RWPE2 (cell line): ENCODE results near the gene CCR5.

Source experiments
- ATAC-seq: fragments of 200-7000 bp; cut with Tn5 transposase; 3 replicates; pipeline ENCODE4 v1.9.1; 2021; ENCODE audit warnings: low read depth
- DNase-seq: peaks from one replicate; pipeline ENCODE4 v3.0.0-alpha.2; 2020; ENCODE audit warnings: low spot score
- H3K27ac ChIP-seq: fragments of 450-650 bp; 2 replicates; pipeline ENCODE4 v1.5.1; 2017; ENCODE audit warnings: mild to moderate bottlenecking; ENCODE audit not compliant: poor library complexity, severe bottlenecking
- H3K27me3 ChIP-seq: fragments of 250-450 bp; sonication (Bioruptor Pico); 2 replicates; pipeline ENCODE4 v1.5.1; 2021; ENCODE audit warnings: mild to moderate bottlenecking, moderate library complexity; ENCODE audit not compliant: insufficient read depth, poor library complexity, severe bottlenecking
- H3K36me3 ChIP-seq: fragments of 250-450 bp; sonication (Bioruptor Pico); 2 replicates; pipeline ENCODE4 v1.5.1; 2020; ENCODE audit warnings: low read depth, mild to moderate bottlenecking, moderate library complexity
- H3K4me1 ChIP-seq: fragments of 250-450 bp; sonication (Bioruptor Pico); 2 replicates; pipeline ENCODE4 v1.5.1; 2021; ENCODE audit warnings: mild to moderate bottlenecking, moderate library complexity; ENCODE audit not compliant: insufficient read depth, poor library complexity, severe bottlenecking
- H3K4me3 ChIP-seq: fragments of 250-450 bp; sonication (Bioruptor Pico); 2 replicates; pipeline ENCODE4 v1.5.1; 2021; ENCODE audit warnings: mild to moderate bottlenecking, moderate library complexity; ENCODE audit not compliant: severe bottlenecking
- H3K9me3 ChIP-seq: fragments of 250-450 bp; sonication (Bioruptor Pico); 2 replicates; pipeline ENCODE4 v1.5.1; 2021; ENCODE audit warnings: mild to moderate bottlenecking, moderate library complexity; ENCODE audit not compliant: severe bottlenecking
- TF ChIP-seq, protein P1 (sequence below): fragments of 450-650 bp; IDR thresholded peaks from one replicate; pipeline ENCODE4 v1.5.1; 2017; ENCODE audit warnings: mild to moderate bottlenecking, moderate library complexity; ENCODE audit not compliant: poor library complexity, severe bottlenecking

Gene CCR5

DNA sequence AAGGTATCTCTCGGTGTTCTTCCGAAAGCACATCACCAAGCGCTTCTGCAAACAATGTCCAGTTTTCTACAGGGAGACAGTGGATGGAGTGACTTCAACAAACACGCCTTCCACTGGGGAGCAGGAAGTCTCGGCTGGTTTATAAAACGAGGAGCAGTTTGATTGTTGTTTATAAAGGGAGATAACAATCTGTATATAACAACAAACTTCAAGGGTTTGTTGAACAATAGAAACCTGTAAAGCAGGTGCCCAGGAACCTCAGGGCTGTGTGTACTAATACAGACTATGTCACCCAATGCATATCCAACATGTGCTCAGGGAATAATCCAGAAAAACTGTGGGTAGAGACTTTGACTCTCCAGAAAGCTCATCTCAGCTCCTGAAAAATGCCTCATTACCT, 12.3 kb upstream of the CCR5 start:
- DNase-seq (no peak), ATAC-seq (no peak)
- peaks cover 30% of the 10 kb centered on the region for H3K27me3 ChIP-seq
- no peak overlapping the region for H3K4me3 ChIP-seq
- H3K4me1 ChIP-seq, result no peaks in the 10 kb centered on the region
- no peak overlapping the region for H3K27ac ChIP-seq
- no peaks in the 10 kb centered on the region for H3K9me3 ChIP-seq
- TF ChIP-seq, protein P1, sequence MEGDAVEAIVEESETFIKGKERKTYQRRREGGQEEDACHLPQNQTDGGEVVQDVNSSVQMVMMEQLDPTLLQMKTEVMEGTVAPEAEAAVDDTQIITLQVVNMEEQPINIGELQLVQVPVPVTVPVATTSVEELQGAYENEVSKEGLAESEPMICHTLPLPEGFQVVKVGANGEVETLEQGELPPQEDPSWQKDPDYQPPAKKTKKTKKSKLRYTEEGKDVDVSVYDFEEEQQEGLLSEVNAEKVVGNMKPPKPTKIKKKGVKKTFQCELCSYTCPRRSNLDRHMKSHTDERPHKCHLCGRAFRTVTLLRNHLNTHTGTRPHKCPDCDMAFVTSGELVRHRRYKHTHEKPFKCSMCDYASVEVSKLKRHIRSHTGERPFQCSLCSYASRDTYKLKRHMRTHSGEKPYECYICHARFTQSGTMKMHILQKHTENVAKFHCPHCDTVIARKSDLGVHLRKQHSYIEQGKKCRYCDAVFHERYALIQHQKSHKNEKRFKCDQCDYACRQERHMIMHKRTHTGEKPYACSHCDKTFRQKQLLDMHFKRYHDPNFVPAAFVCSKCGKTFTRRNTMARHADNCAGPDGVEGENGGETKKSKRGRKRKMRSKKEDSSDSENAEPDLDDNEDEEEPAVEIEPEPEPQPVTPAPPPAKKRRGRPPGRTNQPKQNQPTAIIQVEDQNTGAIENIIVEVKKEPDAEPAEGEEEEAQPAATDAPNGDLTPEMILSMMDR, result no peak
- H3K36me3 ChIP-seq, result no peaks in the 10 kb centered on the region

- H3K36me3 ChIP-seq, result no peaks in the 10 kb centered on the region
- no peak for ATAC-seq
- no peaks in the 10 kb centered on the region for H3K4me1 ChIP-seq
- TF ChIP-seq, protein P1, result no peak
- peaks cover 16% of the 10 kb centered on the region for H3K27me3 ChIP-seq
- no peak overlapping the region for H3K27ac ChIP-seq
- DNase-seq, result no peak
- H3K9me3 ChIP-seq, result no peaks in the 10 kb centered on the region
- H3K4me3 ChIP-seq, result no peak overlapping the region
Measured at GRCh38 chr3:46359733-46360493, 10.8 kb upstream of the CCR5 start.

GRCh38 chr3:46360907-46361306, 9.8 kb upstream of the CCR5 start:
- no peak for ATAC-seq
- no peak overlapping the region for H3K27ac ChIP-seq
- DNase-seq, result no peak

GRCh38 chr3:46361408-46362283, 9.1 kb upstream of the CCR5 start:
- H3K27ac ChIP-seq, result no peak overlapping the region
- no peaks in the 10 kb centered on the region for H3K9me3 ChIP-seq
- ATAC-seq (no peak), DNase-seq (no peak)
- no peaks in the 10 kb centered on the region for H3K36me3 ChIP-seq
- H3K27me3 ChIP-seq, result no peaks in the 10 kb centered on the region
- TF ChIP-seq, protein P1, result no peak
- no peaks in the 10 kb centered on the region for H3K4me1 ChIP-seq
- no peak overlapping the region for H3K4me3 ChIP-seq

More at GRCh38 chr3:46360907-46361306, 9.8 kb upstream of the CCR5 start:
- peaks cover 6% of the 10 kb centered on the region for H3K27me3 ChIP-seq
- H3K4me3 ChIP-seq, result no peak overlapping the region
- no peaks in the 10 kb centered on the region for H3K4me1 ChIP-seq
- no peaks in the 10 kb centered on the region for H3K9me3 ChIP-seq
- TF ChIP-seq, protein P1, result no peak
- H3K36me3 ChIP-seq, result no peaks in the 10 kb centered on the region
